ENCODE data around the gene MARCKS.

The MARCKS gene, protein sequence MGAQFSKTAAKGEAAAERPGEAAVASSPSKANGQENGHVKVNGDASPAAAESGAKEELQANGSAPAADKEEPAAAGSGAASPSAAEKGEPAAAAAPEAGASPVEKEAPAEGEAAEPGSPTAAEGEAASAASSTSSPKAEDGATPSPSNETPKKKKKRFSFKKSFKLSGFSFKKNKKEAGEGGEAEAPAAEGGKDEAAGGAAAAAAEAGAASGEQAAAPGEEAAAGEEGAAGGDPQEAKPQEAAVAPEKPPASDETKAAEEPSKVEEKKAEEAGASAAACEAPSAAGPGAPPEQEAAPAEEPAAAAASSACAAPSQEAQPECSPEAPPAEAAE

GRCh38 chr6:113856625-113857555 lies at the start of gene MARCKS:
TSS of gene MARCKS (plus strand) at chr6:113857345. CDS start at chr6:113857746, 401 bp downstream.
- no peak for DNase-seq

GRCh38 chr6:113809826-113810225 lies 47.3 kb upstream of the MARCKS start:
- DNase-seq = no peak

DNA sequence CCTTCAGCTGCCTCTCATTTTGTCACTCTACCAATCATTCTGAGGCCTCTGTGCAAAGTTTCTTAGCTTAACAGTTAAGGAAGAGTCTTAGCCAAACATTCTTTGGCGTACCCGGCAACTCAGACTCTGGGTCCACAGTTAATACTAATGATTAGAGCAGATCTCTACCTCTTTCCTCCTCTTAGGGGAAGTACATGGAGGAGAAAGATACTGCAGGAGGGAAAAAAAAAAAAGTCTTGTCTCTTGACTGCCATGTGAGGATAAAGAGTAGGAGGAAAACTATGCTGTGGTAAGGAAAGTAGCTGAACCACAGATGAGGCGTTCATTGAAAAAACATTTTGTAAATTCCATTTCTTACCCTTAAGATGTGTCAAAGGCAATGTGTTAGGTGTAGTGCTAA lies 44.0 kb upstream of the MARCKS start:
- DNase-seq = no peak

- DNase-seq = no peak
These were observed 38.6 kb upstream of the MARCKS start for GRCh38 chr6:113818578-113818977.

GRCh38 chr6:113819169-113819830 lies 37.8 kb upstream of the MARCKS start:
- no peak for DNase-seq

- DNase-seq = no peak
These were observed 36.4 kb upstream of the MARCKS start for GRCh38 chr6:113820761-113821160.

DNA sequence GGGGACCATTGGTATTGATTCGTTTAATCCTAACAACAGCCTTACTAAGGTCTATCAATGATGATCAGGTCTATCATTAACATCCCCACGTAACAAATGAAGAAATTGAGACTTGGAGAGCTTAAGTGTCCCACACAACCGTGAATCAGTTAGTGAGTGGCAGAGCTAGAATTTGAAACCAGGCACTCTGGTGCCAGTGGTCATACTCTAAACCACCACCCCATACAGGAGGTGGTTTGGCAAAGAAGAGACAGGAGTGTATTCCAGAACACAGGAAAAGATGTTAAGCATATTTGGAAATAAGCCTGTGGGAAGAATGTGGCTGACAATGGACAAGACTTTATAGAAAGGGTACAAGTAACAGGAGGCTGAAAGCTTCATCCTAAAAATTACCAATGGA lies 35.7 kb upstream of the MARCKS start:
- DNase-seq = no peak

DNA sequence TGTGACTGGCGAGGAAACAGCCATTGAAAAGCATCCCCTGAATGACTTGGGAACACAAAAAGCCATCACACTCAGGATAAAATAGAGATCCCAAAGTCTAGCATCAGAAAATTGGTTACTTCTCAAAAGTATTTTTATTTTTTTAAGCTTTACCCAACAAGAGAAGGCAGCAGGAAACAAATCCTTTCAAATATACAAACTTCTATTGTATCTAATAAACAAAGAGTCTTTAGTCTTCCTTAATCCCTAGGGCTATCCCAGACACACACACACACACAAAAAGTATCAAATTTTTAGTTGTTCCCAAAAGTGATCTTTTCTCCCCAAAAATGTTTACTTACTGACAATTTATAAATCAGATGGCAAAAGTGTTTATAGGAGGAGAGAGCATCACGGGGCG lies 33.2 kb upstream of the MARCKS start:
- no peak for DNase-seq

- no peak for DNase-seq
These were observed 32.7 kb upstream of the MARCKS start for GRCh38 chr6:113824411-113824810.

DNA sequence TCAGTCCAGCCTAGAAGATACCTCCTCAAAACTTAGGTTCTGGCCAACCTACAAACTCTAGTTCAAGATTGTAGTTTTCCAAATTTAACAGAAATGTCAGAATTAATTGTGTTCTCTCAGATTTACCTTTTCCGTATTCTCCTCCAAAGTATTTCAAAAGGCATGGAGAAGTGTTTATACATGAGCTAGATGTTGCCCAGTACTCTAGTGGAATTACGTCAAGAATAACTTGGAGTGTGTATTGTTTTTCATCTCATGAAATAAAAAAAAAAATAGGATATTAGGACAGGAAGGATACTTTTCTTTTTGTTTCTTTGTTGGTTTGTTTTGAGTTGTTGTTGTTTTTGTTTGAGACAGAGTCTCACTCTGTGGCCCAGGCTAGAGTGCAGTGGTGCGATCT lies 32.3 kb upstream of the MARCKS start:
- DNase-seq = no peak

DNA sequence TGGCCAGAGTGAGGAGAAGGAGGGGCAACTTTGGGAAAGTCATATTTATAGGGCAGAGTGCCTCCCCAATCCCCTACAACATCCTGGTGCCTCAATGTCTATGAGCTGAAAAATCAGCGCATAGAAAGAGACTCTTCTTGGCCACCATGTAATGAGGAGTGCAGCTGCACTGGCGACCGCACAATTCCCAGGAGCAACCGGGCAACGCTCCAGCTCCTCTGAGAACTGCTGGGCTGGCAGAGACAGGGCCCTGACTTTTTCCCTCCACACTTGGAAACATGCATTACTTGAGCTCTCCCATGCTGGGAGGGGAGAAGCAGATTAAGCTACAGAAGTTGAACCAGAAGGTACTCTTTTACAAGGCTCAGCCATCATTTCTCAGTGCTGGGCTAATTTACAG lies 31.4 kb upstream of the MARCKS start:
- DNase-seq = no peak

- DNase-seq = no peak
These were observed 28.0 kb upstream of the MARCKS start for GRCh38 chr6:113828984-113829695.

GRCh38 chr6:113829696-113830045 lies 27.5 kb upstream of the MARCKS start:
- no peak for DNase-seq

GRCh38 chr6:113830140-113830539 lies 27.0 kb upstream of the MARCKS start:
- DNase-seq = no peak

DNA sequence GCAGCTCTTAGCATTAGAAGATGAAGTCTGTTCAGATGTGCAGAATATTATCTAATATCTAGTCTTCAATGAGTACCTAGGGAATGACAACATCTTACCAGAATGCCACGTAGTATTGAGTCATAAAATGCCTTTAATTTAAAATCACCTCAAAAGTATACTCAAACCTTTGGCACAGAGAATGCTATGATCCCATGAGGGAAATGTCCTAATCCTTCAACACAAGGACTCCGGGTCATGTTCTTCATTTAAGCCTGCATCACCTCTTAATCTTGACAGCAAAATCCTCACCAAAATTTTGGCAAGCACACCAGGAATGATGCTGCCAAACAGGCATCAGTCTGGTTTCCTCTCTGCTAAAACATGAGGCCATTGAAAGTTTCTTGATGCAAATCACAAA lies 23.6 kb upstream of the MARCKS start:
- no peak for DNase-seq

- DNase-seq = no peak
These were observed 20.0 kb upstream of the MARCKS start for GRCh38 chr6:113837170-113837569.

- DNase-seq = no peak
These were observed 15.0 kb upstream of the MARCKS start for GRCh38 chr6:113842165-113842564.

GRCh38 chr6:113843500-113844073 lies 13.6 kb upstream of the MARCKS start:
- no peak for DNase-seq

- no peak for DNase-seq
These were observed 10.6 kb upstream of the MARCKS start for GRCh38 chr6:113846577-113846976.

- DNase-seq = no peak
These were observed 9.7 kb upstream of the MARCKS start for GRCh38 chr6:113847447-113847846.

DNA sequence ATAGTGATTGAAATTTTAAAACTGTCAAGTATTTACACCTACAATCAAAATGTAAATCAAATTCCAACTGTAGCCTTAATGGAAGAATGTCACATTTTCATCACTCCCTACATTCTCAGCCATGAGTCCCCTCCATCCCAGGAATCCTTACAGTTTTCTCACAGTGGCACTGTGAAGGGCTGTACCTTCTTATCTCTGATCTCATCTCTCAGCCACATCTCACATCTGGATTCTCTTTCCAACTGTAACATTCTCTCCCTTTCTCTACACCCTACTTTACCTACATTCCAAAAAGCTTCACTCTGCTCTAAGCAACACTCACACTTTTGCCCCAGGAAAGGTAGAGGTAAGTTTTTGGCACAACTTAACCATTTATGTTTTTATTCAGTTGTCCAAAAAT lies 8.9 kb upstream of the MARCKS start:
- no peak for DNase-seq

- DNase-seq = no peak
These were observed 8.3 kb upstream of the MARCKS start for GRCh38 chr6:113848811-113849210.

DNA sequence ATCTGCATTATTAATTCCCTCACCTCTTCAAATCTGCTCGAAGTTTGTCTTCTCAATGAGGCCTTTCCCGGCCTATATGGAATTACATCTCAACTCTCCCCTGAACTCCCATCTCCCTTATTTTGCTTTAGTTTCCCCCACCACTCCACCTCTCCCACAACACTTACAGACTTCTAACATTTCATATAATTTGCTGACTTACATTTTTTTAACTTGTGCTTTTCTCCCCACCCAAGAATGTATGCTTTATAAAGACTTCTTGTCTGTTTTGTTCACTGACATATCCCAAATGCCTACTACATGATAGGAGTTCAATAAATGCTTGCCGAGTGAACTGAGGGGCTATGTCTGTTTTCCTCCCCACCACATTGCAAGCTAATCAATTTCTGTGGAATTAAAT lies 3.9 kb upstream of the MARCKS start:
- no peak for DNase-seq

Measured in stimulated activated CD4-positive, alpha-beta T cell treated with anti-CD3 and anti-CD28 coated beads, Interleukin-2, amount 100 ng/mL, for 48 hours (primary cell).